SIG-M5 (cell line): Measurements from ENCODE around the gene ACOXL.

Source experiments
- DNase-seq: peaks from one replicate; lab custom pipeline; 2025; lab: John Stamatoyannopoulos, UW

Gene ACOXL

GRCh38 chr2:110794390-110794789 lies 62.0 kb downstream of the ACOXL start:
- DNase-seq = no peak

- no peak for DNase-seq
These were observed 62.6 kb downstream of the ACOXL start for GRCh38 chr2:110794951-110795350.

- no peak for DNase-seq
These were observed 64.4 kb downstream of the ACOXL start for GRCh38 chr2:110796716-110797301.

- no peak for DNase-seq
These were observed 67.0 kb downstream of the ACOXL start for GRCh38 chr2:110799376-110799775.

GRCh38 chr2:110800611-110801402 lies 68.4 kb downstream of the ACOXL start:
- DNase-seq = no peak

GRCh38 chr2:110802208-110802932 lies 70.0 kb downstream of the ACOXL start:
- DNase-seq = no peak

- DNase-seq = no peak
These were observed 72.1 kb downstream of the ACOXL start for GRCh38 chr2:110804433-110804832.

- no peak for DNase-seq
These were observed 72.5 kb downstream of the ACOXL start for GRCh38 chr2:110804915-110805314.

GRCh38 chr2:110805894-110806452 lies 73.6 kb downstream of the ACOXL start:
- no peak for DNase-seq

GRCh38 chr2:110807522-110807921 lies 75.1 kb downstream of the ACOXL start:
- no peak for DNase-seq

- no peak for DNase-seq
These were observed 78.0 kb downstream of the ACOXL start for GRCh38 chr2:110810404-110810803.

GRCh38 chr2:110812726-110813645 lies 80.6 kb downstream of the ACOXL start:
- DNase-seq = no peak

GRCh38 chr2:110813896-110814295 lies 81.5 kb downstream of the ACOXL start:
- DNase-seq = no peak

- no peak for DNase-seq
These were observed 83.6 kb downstream of the ACOXL start for GRCh38 chr2:110815938-110816337.

- DNase-seq = no peak
These were observed 84.3 kb downstream of the ACOXL start for GRCh38 chr2:110816404-110817365.

GRCh38 chr2:110818767-110819481 lies 86.6 kb downstream of the ACOXL start:
- DNase-seq = no peak

GRCh38 chr2:110819711-110820110 lies 87.3 kb downstream of the ACOXL start:
- DNase-seq = no peak

- DNase-seq = no peak
These were observed 87.8 kb downstream of the ACOXL start for GRCh38 chr2:110820128-110820527.

- DNase-seq = no peak
These were observed 90.8 kb downstream of the ACOXL start for GRCh38 chr2:110823165-110823564.

GRCh38 chr2:110827511-110827910 lies 95.1 kb downstream of the ACOXL start:
- DNase-seq = no peak
